Measurements from ENCODE around the gene CRTAC1.

DNA sequence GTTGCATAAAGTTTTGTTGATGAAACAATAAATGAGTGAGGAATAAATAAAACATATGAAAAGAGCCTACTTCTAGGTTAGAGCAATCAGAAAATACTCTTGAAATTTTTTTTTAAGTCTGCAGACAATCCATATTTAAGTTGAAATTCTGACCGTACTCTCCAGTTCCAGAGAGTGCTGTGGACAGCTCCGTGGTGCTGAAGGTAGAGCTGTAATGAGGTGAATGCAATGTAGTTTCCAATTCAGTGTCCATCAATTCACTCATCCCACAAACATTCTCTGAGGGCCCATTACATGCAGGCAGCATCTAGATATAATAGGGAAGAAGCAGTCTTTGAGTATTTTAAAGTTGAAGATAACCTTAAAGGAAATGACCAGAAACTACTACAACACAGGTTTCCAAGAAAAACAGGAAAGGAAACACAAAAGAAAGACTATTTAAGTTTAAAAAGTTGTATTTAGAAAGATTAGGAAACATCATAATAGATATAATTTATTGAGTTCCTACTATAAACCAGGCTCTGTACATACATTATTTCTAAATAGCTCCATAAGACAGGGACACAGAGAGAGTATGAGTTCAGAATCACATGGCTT, 44.0 kb upstream of the CRTAC1 start:
- TF ChIP-seq, protein P1, sequence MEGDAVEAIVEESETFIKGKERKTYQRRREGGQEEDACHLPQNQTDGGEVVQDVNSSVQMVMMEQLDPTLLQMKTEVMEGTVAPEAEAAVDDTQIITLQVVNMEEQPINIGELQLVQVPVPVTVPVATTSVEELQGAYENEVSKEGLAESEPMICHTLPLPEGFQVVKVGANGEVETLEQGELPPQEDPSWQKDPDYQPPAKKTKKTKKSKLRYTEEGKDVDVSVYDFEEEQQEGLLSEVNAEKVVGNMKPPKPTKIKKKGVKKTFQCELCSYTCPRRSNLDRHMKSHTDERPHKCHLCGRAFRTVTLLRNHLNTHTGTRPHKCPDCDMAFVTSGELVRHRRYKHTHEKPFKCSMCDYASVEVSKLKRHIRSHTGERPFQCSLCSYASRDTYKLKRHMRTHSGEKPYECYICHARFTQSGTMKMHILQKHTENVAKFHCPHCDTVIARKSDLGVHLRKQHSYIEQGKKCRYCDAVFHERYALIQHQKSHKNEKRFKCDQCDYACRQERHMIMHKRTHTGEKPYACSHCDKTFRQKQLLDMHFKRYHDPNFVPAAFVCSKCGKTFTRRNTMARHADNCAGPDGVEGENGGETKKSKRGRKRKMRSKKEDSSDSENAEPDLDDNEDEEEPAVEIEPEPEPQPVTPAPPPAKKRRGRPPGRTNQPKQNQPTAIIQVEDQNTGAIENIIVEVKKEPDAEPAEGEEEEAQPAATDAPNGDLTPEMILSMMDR (IDR thresholded peaks at IDR 0.05 in 2 of 3, conservative IDR thresholded peaks at IDR 0.05 in 1 of 3; ENCODE audit: borderline replicate concordance in 1 of 3, insufficient read depth in 1 of 3, low read depth in 2 of 3, low read length in 2 of 3), result no peak
- TF ChIP-seq CEBPB (IDR thresholded peaks at IDR 0.05; ENCODE audit: low read depth) (no peak), POLR2A (IDR thresholded peaks at IDR 0.05; ENCODE audit: borderline replicate concordance, extremely low read depth, insufficient read depth, insufficient read length) (no peak), POLR2AphosphoS5 (IDR thresholded peaks at IDR 0.05; ENCODE audit: low read depth, low read length) (no peak), YY1 (IDR thresholded peaks at IDR 0.05; ENCODE audit: extremely low read depth, insufficient replicate concordance, low read depth, low read length) (no peak)

Measured in HCT116 (cell line).